ENCODE data around the gene SLC5A1.
"Not testable (repeated sequence)": the region's sequence is repeated elsewhere in the genome, so short reads cannot be mapped to it uniquely, and the experiment has no call there.

SLC5A1 gene

GRCh38 chr22:32154727-32155126 lies 111.7 kb downstream of the SLC5A1 start:
- not testable (repeated sequence) for H3K36me3 ChIP-seq (ENCODE audit: control insufficient read depth in 1 of 2, insufficient read depth in 2 of 2, low read length in 2 of 2); H3K9me3 ChIP-seq (ENCODE audit: control insufficient read depth in 1 of 2, low read length in 2 of 2); H3K4me3 ChIP-seq (ENCODE audit: low read depth in 1 of 2, low read length in 2 of 2); H3K27me3 ChIP-seq (ENCODE audit: control insufficient read depth in 1 of 2, insufficient read depth in 2 of 2, low read length in 2 of 2); H3K27ac ChIP-seq (ENCODE audit: low read depth, low read length); H3K4me1 ChIP-seq (ENCODE audit: control insufficient read depth in 1 of 2, insufficient read depth in 2 of 2, low read length in 2 of 2); H3K9ac ChIP-seq (ENCODE audit: low read depth in 1 of 2, low read length in 2 of 2)

- H3K36me3 ChIP-seq (ENCODE audit: control insufficient read depth in 1 of 2, insufficient read depth in 2 of 2, low read length in 2 of 2); H3K9me3 ChIP-seq (ENCODE audit: control insufficient read depth in 1 of 2, low read length in 2 of 2); H3K27ac ChIP-seq (ENCODE audit: low read depth, low read length); H3K4me3 ChIP-seq (ENCODE audit: low read depth in 1 of 2, low read length in 2 of 2); H3K9ac ChIP-seq (ENCODE audit: low read depth in 1 of 2, low read length in 2 of 2); H3K27me3 ChIP-seq (ENCODE audit: control insufficient read depth in 1 of 2, insufficient read depth in 2 of 2, low read length in 2 of 2); H3K4me1 ChIP-seq (ENCODE audit: control insufficient read depth in 1 of 2, insufficient read depth in 2 of 2, low read length in 2 of 2): not testable (repeated sequence)
These were observed 114.6 kb downstream of the SLC5A1 start for GRCh38 chr22:32157632-32158031.

DNA sequence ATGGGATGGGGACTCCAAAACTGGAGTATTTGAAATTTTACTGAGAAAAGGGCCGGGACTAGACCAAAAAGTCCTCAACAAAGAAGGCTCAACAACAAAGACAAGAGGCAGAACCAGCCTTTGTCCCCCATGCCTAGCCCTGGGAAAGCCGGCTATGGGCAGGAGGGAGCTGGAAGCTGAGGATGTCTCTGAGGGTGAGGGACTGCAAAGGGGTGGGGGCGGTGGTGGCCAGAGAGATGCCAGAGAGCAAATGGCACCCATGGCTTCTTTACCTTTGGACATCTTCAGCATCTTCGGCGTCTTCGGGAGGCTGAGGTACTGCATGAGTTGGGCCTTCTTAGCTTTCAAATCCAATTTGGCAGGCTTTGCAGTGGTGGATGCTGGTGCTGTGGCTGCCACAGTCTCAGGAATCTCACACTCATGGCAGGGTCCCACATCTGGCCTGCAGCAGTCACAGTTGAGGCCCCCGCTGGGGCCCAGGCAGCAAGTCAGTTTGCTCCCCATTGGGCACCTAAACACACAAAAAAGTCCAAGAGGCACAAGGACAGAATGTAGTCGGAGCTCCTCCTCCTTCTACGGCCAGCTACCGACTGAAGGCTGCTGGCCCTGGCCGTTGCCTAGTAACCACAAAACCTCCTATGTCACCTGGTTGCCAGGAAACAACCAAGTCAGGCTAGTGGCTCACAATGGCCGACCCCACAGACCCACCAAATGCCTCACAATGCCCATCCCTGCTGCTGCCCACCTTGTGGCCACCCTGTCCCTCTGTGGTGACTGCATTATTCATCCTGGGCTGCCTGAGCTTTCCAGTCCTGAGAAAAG lies 115.9 kb downstream of the SLC5A1 start, which contains the start of gene C22orf42:
C22orf42 (minus strand) TSS at position 592 of the 822 bp plus-strand sequence; CDS start at position 504, 88 bp downstream.
- H3K27ac ChIP-seq (ENCODE audit: low read depth, low read length), result no peak within 1 kb of the TSS
- H3K4me3 ChIP-seq (ENCODE audit: low read depth in 1 of 2, low read length in 2 of 2), result no peak within 1 kb of the TSS
- no peaks in the 10 kb centered on the region for H3K36me3 ChIP-seq (ENCODE audit: control insufficient read depth in 1 of 2, insufficient read depth in 2 of 2, low read length in 2 of 2)
- H3K9ac ChIP-seq (ENCODE audit: low read depth in 1 of 2, low read length in 2 of 2), result no peak within 1 kb of the TSS
- H3K9me3 ChIP-seq (ENCODE audit: control insufficient read depth in 1 of 2, low read length in 2 of 2), result no peaks in the 10 kb centered on the region
- no peaks in the 10 kb centered on the region for H3K4me1 ChIP-seq (ENCODE audit: control insufficient read depth in 1 of 2, insufficient read depth in 2 of 2, low read length in 2 of 2)
- H3K27me3 ChIP-seq (ENCODE audit: control insufficient read depth in 1 of 2, insufficient read depth in 2 of 2, low read length in 2 of 2), result no peaks in the 10 kb centered on the region

- not testable (repeated sequence) for H3K9me3 ChIP-seq (ENCODE audit: control insufficient read depth in 1 of 2, low read length in 2 of 2); H3K36me3 ChIP-seq (ENCODE audit: control insufficient read depth in 1 of 2, insufficient read depth in 2 of 2, low read length in 2 of 2); H3K4me1 ChIP-seq (ENCODE audit: control insufficient read depth in 1 of 2, insufficient read depth in 2 of 2, low read length in 2 of 2); H3K27ac ChIP-seq (ENCODE audit: low read depth, low read length); H3K9ac ChIP-seq (ENCODE audit: low read depth in 1 of 2, low read length in 2 of 2); H3K27me3 ChIP-seq (ENCODE audit: control insufficient read depth in 1 of 2, insufficient read depth in 2 of 2, low read length in 2 of 2); H3K4me3 ChIP-seq (ENCODE audit: low read depth in 1 of 2, low read length in 2 of 2)
These were observed 117.3 kb downstream of the SLC5A1 start for GRCh38 chr22:32160411-32160810.
